HG03025 (cell line): Measurements from ENCODE around the gene PAQR5.

Experiments used
- ATAC-seq: cut with Tn5 transposase; IDR thresholded peaks from one replicate; pipeline ENCODE4 v1.9.1; 2021; ENCODE audit warnings: mild to moderate bottlenecking, moderate library complexity; ENCODE audit not compliant: unreplicated experiment, low FRiP score

Gene PAQR5

GRCh38 chr15:69452692-69453521 is 154.2 kb downstream of the PAQR5 start, which contains the start of gene RPLP1:
TSS of gene RPLP1 (plus strand) at chr15:69452818. CDS start at chr15:69452949, 131 bp downstream.
- peak; percentile 85 for ATAC-seq

GRCh38 chr15:69454953-69455352 is 156.2 kb downstream of the PAQR5 start:
- ATAC-seq, result no peak

- ATAC-seq, result no peak
These were observed 157.8 kb downstream of the PAQR5 start for GRCh38 chr15:69456208-69457166.
